Activated T-helper 2 cell treated with anti-CD3 and anti-CD28 coated beads, Interferon-gamma antibody, Interleukin-2, Interleukin-4, amounts not matched to agents 10 μg/mL and 5 μg/mL and 100 μg/mL, durations not matched to agents 14 hours and 24 hours and 36 hours (primary cell): ENCODE measurements around the gene NBAS. TPM values are rescaled to one million over a fixed set of nuclear protein-coding genes. Genes with fewer than 3 reads are reported as not detected.

Experiments used
- DNase-seq: peaks from one replicate; pipeline ENCODE4 v3.0.0; 2021; ENCODE audit warnings: low spot score
- H3K27ac Mint-ChIP-seq: one replicate; pipeline ENCODE4 v1.8.0; 2021; ENCODE audit warnings: mixed read lengths
- H3K27me3 Mint-ChIP-seq: one replicate; pipeline ENCODE4 v1.8.0; 2021; ENCODE audit warnings: low read depth, mixed read lengths
- H3K36me3 Mint-ChIP-seq: one replicate; pipeline ENCODE4 v1.8.0; 2021; ENCODE audit warnings: low read depth, mixed read lengths
- H3K4me1 Mint-ChIP-seq: one replicate; pipeline ENCODE4 v1.8.0; 2021; ENCODE audit warnings: low read depth, mixed read lengths
- H3K4me3 Mint-ChIP-seq: one replicate; pipeline ENCODE4 v1.8.0; 2021; ENCODE audit warnings: low read depth, mild to moderate bottlenecking, moderate library complexity, mixed read lengths
- H3K9me3 Mint-ChIP-seq: one replicate; pipeline ENCODE4 v1.8.0; 2021; ENCODE audit warnings: mixed read lengths
- intact Hi-C: fragments of 100-400 bp; cut with micrococcal nuclease; formaldehyde crosslinking; loops from one replicate; pipeline ENCODE4 v1.15.1; 2023
- total RNA-seq: library from RNA; stranded (reverse); gene quantifications from 2 replicates; pipeline ENCODE4 v1.2.3, GENCODE V29; 2022

NBAS gene
- total RNA-seq, 1 donor from 2014 or later: 38.7 TPM

GRCh38 chr2:15363142-15363541, 198.0 kb downstream of the NBAS start:
- Mint-ChIP-seq H3K9me3 (no peaks in the 10 kb centered on the region), H3K4me1 (peaks cover 15% of the 10 kb centered on the region), H3K27me3 (no peaks in the 10 kb centered on the region), H3K4me3 (no peak overlapping the region), H3K27ac (no peak overlapping the region), H3K36me3 (peaks cover 51% of the 10 kb centered on the region)
- intact Hi-C loops: no loop called here
- no peak for DNase-seq

- intact Hi-C loops: no loop called here
- Mint-ChIP-seq H3K36me3 (peaks cover 57% of the 10 kb centered on the region), H3K27me3 (no peaks in the 10 kb centered on the region), H3K27ac (no peak overlapping the region), H3K9me3 (no peaks in the 10 kb centered on the region), H3K4me1 (peaks cover 11% of the 10 kb centered on the region), H3K4me3 (no peak overlapping the region)
- no peak for DNase-seq
Measured at GRCh38 chr2:15359716-15360531, 201.2 kb downstream of the NBAS start.

- intact Hi-C loops: no loop called here
- Mint-ChIP-seq H3K27ac (no peak overlapping the region), H3K4me1 (peaks cover 4% of the 10 kb centered on the region), H3K9me3 (no peaks in the 10 kb centered on the region), H3K4me3 (no peak overlapping the region), H3K27me3 (no peaks in the 10 kb centered on the region), H3K36me3 (peaks cover 49% of the 10 kb centered on the region)
- DNase-seq: no peak
Measured at GRCh38 chr2:15357922-15358321, 203.2 kb downstream of the NBAS start.

GRCh38 chr2:15357186-15357585, 203.9 kb downstream of the NBAS start:
- Mint-ChIP-seq H3K9me3 (no peaks in the 10 kb centered on the region), H3K27me3 (no peaks in the 10 kb centered on the region), H3K27ac (no peak overlapping the region), H3K36me3 (peaks cover 47% of the 10 kb centered on the region), H3K4me3 (no peak overlapping the region), H3K4me1 (peaks cover 4% of the 10 kb centered on the region)
- intact Hi-C loops: no loop called here
- DNase-seq: no peak

GRCh38 chr2:15355386-15355785, 205.7 kb downstream of the NBAS start:
- no peak for DNase-seq
- H3K4me1 Mint-ChIP-seq: peaks cover 4% of the 10 kb centered on the region
- peaks cover 46% of the 10 kb centered on the region for H3K36me3 Mint-ChIP-seq
- H3K9me3 Mint-ChIP-seq: no peaks in the 10 kb centered on the region
- intact Hi-C loops: no loop called here
- no peaks in the 10 kb centered on the region for H3K27me3 Mint-ChIP-seq
- no peak overlapping the region for H3K27ac Mint-ChIP-seq
- no peak overlapping the region for H3K4me3 Mint-ChIP-seq

- no peak for DNase-seq
- Mint-ChIP-seq H3K27ac (no peak overlapping the region), H3K27me3 (no peaks in the 10 kb centered on the region), H3K4me1 (peaks cover 4% of the 10 kb centered on the region), H3K36me3 (peaks cover 49% of the 10 kb centered on the region), H3K4me3 (no peak overlapping the region), H3K9me3 (no peaks in the 10 kb centered on the region)
- intact Hi-C loops: no loop called here
Measured at GRCh38 chr2:15354596-15355366, 206.4 kb downstream of the NBAS start.

DNA sequence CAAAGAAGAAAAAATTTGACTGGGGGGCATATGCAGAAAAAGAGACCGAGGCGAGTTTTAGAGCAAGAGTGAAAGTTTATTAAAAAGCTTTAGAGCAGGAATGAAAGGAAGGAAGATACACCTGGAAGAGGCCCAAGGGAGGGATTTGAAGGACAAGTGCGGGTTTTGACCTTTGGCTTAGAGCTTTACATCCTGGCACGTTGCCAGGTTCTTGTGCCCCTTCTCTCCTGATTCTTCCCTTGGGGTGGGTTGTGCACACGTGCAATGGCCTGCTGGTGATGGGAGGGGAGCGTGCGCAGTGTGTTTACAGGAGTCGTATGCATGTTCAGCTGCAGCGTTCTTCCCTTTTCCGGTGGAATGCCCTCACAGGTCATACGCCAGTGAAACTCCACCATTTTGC, 208.8 kb downstream of the NBAS start:
- peaks cover 51% of the 10 kb centered on the region for H3K36me3 Mint-ChIP-seq
- H3K27me3 Mint-ChIP-seq: no peaks in the 10 kb centered on the region
- H3K27ac Mint-ChIP-seq: no peak overlapping the region
- DNase-seq: no peak
- H3K4me1 Mint-ChIP-seq: peaks cover 4% of the 10 kb centered on the region
- intact Hi-C loops: no loop called here
- H3K9me3 Mint-ChIP-seq: no peaks in the 10 kb centered on the region
- no peak overlapping the region for H3K4me3 Mint-ChIP-seq

DNA sequence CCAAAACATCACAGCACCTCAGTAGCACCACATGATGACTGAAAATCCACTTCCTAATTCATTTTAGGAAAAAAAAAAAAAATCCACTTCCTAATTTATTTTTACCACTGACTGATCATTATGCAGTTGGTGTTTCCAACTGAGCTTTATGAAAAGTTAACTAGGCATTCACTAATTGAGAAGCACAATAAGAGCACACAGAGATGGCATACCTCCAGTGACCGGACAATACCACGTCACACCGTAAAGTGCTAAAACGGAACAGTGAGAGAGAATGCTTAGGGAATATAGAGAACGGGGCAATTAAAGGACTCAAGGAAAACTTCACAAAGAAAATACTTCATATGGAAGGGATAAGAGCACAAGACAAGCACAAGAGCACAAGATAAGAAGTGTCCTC, 212.5 kb downstream of the NBAS start:
- no peak overlapping the region for H3K4me3 Mint-ChIP-seq
- intact Hi-C loops: no loop called here
- no peaks in the 10 kb centered on the region for H3K27me3 Mint-ChIP-seq
- no peak overlapping the region for H3K27ac Mint-ChIP-seq
- DNase-seq: no peak
- peaks cover 57% of the 10 kb centered on the region for H3K36me3 Mint-ChIP-seq
- H3K9me3 Mint-ChIP-seq: peaks cover 7% of the 10 kb centered on the region
- H3K4me1 Mint-ChIP-seq: no peaks in the 10 kb centered on the region

DNA sequence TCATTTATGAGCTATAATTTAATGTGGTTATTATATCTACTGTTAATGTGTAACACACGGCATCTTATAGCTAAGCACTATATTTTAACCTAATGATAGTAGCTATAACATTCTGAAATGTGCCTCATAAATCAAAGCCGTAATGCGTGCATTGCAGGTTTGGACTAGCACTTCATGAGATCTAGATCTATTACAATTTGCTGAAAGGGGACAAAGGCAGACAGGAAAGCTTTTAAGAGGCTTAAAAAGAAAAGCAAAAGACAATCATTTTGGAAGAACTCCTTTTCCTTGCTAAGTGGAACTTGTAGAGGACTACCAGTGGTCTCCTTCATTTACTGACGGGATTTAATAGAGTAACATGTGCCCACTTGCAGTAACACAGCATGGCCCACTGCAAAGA, 213.1 kb downstream of the NBAS start:
- intact Hi-C loops: no loop called here
- H3K27ac Mint-ChIP-seq: no peak overlapping the region
- no peaks in the 10 kb centered on the region for H3K27me3 Mint-ChIP-seq
- H3K4me1 Mint-ChIP-seq: no peaks in the 10 kb centered on the region
- peaks cover 7% of the 10 kb centered on the region for H3K9me3 Mint-ChIP-seq
- peaks cover 54% of the 10 kb centered on the region for H3K36me3 Mint-ChIP-seq
- DNase-seq: no peak
- H3K4me3 Mint-ChIP-seq: no peak overlapping the region

GRCh38 chr2:15346624-15347023, 214.5 kb downstream of the NBAS start:
- H3K27ac Mint-ChIP-seq: no peak overlapping the region
- no peaks in the 10 kb centered on the region for H3K27me3 Mint-ChIP-seq
- H3K4me3 Mint-ChIP-seq: no peak overlapping the region
- intact Hi-C loops: no loop called here
- no peaks in the 10 kb centered on the region for H3K4me1 Mint-ChIP-seq
- DNase-seq: no peak
- peaks cover 55% of the 10 kb centered on the region for H3K36me3 Mint-ChIP-seq
- peaks cover 7% of the 10 kb centered on the region for H3K9me3 Mint-ChIP-seq

GRCh38 chr2:15337996-15338666, 223.0 kb downstream of the NBAS start:
- H3K36me3 Mint-ChIP-seq: peaks cover 13% of the 10 kb centered on the region
- H3K9me3 Mint-ChIP-seq: no peaks in the 10 kb centered on the region
- no peak overlapping the region for H3K4me3 Mint-ChIP-seq
- no peaks in the 10 kb centered on the region for H3K27me3 Mint-ChIP-seq
- no peak overlapping the region for H3K27ac Mint-ChIP-seq
- DNase-seq: no peak
- intact Hi-C loops: no loop called here
- no peaks in the 10 kb centered on the region for H3K4me1 Mint-ChIP-seq

GRCh38 chr2:15334644-15335326, 226.3 kb downstream of the NBAS start:
- H3K36me3 Mint-ChIP-seq: peaks cover 3% of the 10 kb centered on the region
- no peaks in the 10 kb centered on the region for H3K9me3 Mint-ChIP-seq
- H3K4me3 Mint-ChIP-seq: no peak overlapping the region
- DNase-seq: no peak
- no peaks in the 10 kb centered on the region for H3K27me3 Mint-ChIP-seq
- H3K4me1 Mint-ChIP-seq: no peaks in the 10 kb centered on the region
- intact Hi-C loops: no loop called here
- H3K27ac Mint-ChIP-seq: no peak overlapping the region
